ENCODE data around the gene KRTAP5-2. TPM values are rescaled to one million over a fixed set of nuclear protein-coding genes. Genes with fewer than 3 reads are reported as not detected.
A peak's percentile ranks its signal among the peaks of the same experiment; 100 is the strongest.
"Not testable (repeated sequence)": the region's sequence is repeated elsewhere in the genome, so short reads cannot be mapped to it uniquely, and the experiment has no call there.

The KRTAP5-2 gene
- total RNA-seq = not detected

GRCh38 chr11:1597994-1598380 lies at the start of gene KRTAP5-2:
KRTAP5-2 (minus strand) TSS chr11:1598294; CDS start chr11:1598250, 44 bp downstream.
- ChIA-PET CTCF (interaction anchor here (6.9 kb wide), 1 partner anchor 21 kb away, joined by 42 read pairs; no protein-coding TSS in a partner anchor), POLR2A (no interaction called here)
- no peak within 1 kb of the TSS for H3K4me3 Mint-ChIP-seq
- DNase-seq = no peak
- no peak within 1 kb of the TSS for H3K27ac Mint-ChIP-seq
- intact Hi-C loops (cut with micrococcal nuclease) = no loop called here
- H3K27me3 Mint-ChIP-seq = peaks cover 19% of the 10 kb centered on the region
- H3K4me1 Mint-ChIP-seq (ENCODE audit: low read depth) = peaks cover 15% of the 10 kb centered on the region
- H3K9me3 Mint-ChIP-seq = no peaks in the 10 kb centered on the region
- H3K36me3 Mint-ChIP-seq = no peaks in the 10 kb centered on the region

GRCh38 chr11:1646540-1646939 lies 48.4 kb upstream of the KRTAP5-2 start:
- H3K36me3 Mint-ChIP-seq; H3K27me3 Mint-ChIP-seq; H3K27ac Mint-ChIP-seq; POLR2A ChIA-PET; H3K9me3 Mint-ChIP-seq; intact Hi-C loops (cut with micrococcal nuclease); H3K4me1 Mint-ChIP-seq (ENCODE audit: low read depth); DNase-seq; H3K4me3 Mint-ChIP-seq: not testable (repeated sequence)
- CTCF ChIA-PET = interaction anchor here (0.7 to 1.4 kb wide), 4 partner anchors 9 to 151 kb away, joined by 3 to 4 read pairs (median 3); no protein-coding TSS in a partner anchor

- H3K27me3 Mint-ChIP-seq = peaks cover 2% of the 10 kb centered on the region
- CTCF ChIA-PET = interaction anchor here (0.9 to 1.4 kb wide), 3 partner anchors 11 to 49 kb away, joined by 3 to 4 read pairs (median 4); no protein-coding TSS in a partner anchor
- no peak overlapping the region for H3K27ac Mint-ChIP-seq
Measured at GRCh38 chr11:1645357-1645821, 47.3 kb upstream of the KRTAP5-2 start.

GRCh38 chr11:1644601-1645356 lies 46.7 kb upstream of the KRTAP5-2 start:
- Mint-ChIP-seq H3K36me3 (no peaks in the 10 kb centered on the region), H3K27ac (no peak overlapping the region), H3K27me3 (peaks cover 8% of the 10 kb centered on the region), H3K9me3 (no peaks in the 10 kb centered on the region), H3K4me1 (ENCODE audit: low read depth) (no peaks in the 10 kb centered on the region), H3K4me3 (no peak overlapping the region)
- intact Hi-C loops (cut with micrococcal nuclease) = no loop called here
- ChIA-PET POLR2A (no interaction called here), CTCF (interaction anchor here (0.9 kb wide), 1 partner anchor 49 kb away, joined by 4 read pairs; no protein-coding TSS in a partner anchor)
- no peak for DNase-seq

More at GRCh38 chr11:1645357-1645821, 47.3 kb upstream of the KRTAP5-2 start:
- no peaks in the 10 kb centered on the region for H3K9me3 Mint-ChIP-seq
- no peaks in the 10 kb centered on the region for H3K36me3 Mint-ChIP-seq
- POLR2A ChIA-PET = no interaction called here
- no peaks in the 10 kb centered on the region for H3K4me1 Mint-ChIP-seq (ENCODE audit: low read depth)
- H3K4me3 Mint-ChIP-seq = no peak overlapping the region
- DNase-seq = no peak
- intact Hi-C loops (cut with micrococcal nuclease) = no loop called here

GRCh38 chr11:1643146-1643690 lies 45.1 kb upstream of the KRTAP5-2 start:
- Mint-ChIP-seq H3K36me3 (no peaks in the 10 kb centered on the region), H3K9me3 (no peaks in the 10 kb centered on the region), H3K27me3 (peaks cover 10% of the 10 kb centered on the region), H3K4me1 (ENCODE audit: low read depth) (no peaks in the 10 kb centered on the region), H3K27ac (no peak overlapping the region), H3K4me3 (no peak overlapping the region)
- intact Hi-C loops (cut with micrococcal nuclease) = no loop called here
- ChIA-PET CTCF (interaction anchor here (1.8 kb wide), 1 partner anchor 10 kb away, joined by 11 read pairs; no protein-coding TSS in a partner anchor), POLR2A (no interaction called here)
- DNase-seq = no peak

- Mint-ChIP-seq H3K4me1 (ENCODE audit: low read depth) (no peaks in the 10 kb centered on the region), H3K27me3 (peaks cover 10% of the 10 kb centered on the region), H3K9me3 (no peaks in the 10 kb centered on the region), H3K36me3 (no peaks in the 10 kb centered on the region), H3K27ac (no peak overlapping the region), H3K4me3 (no peak overlapping the region)
- POLR2A ChIA-PET = no interaction called here
- CTCF ChIA-PET = interaction anchor here (1.8 kb wide), 1 partner anchor 11 kb away, joined by 11 read pairs; no protein-coding TSS in a partner anchor
- DNase-seq = no peak
- intact Hi-C loops (cut with micrococcal nuclease) = no loop called here
Measured at GRCh38 chr11:1642288-1643145, 44.4 kb upstream of the KRTAP5-2 start.

- no peak for DNase-seq
- Mint-ChIP-seq H3K27ac (no peak overlapping the region), H3K9me3 (no peaks in the 10 kb centered on the region), H3K4me1 (ENCODE audit: low read depth) (no peaks in the 10 kb centered on the region), H3K36me3 (no peaks in the 10 kb centered on the region), H3K4me3 (no peak overlapping the region), H3K27me3 (peaks cover 10% of the 10 kb centered on the region)
- CTCF ChIA-PET = interaction anchor here (0.8 to 4.2 kb wide), 6 partner anchors 10 to 192 kb away, joined by 3 to 16 read pairs (median 6); no protein-coding TSS in a partner anchor
- POLR2A ChIA-PET = no interaction called here
- intact Hi-C loops (cut with micrococcal nuclease) = no loop called here
Measured at GRCh38 chr11:1641096-1641495, 43.0 kb upstream of the KRTAP5-2 start.

GRCh38 chr11:1640076-1640946 lies 42.2 kb upstream of the KRTAP5-2 start:
- DNase-seq = peak; percentile 33
- Mint-ChIP-seq H3K27ac (no peak overlapping the region), H3K36me3 (no peaks in the 10 kb centered on the region), H3K4me1 (ENCODE audit: low read depth) (no peaks in the 10 kb centered on the region), H3K4me3 (no peak overlapping the region), H3K27me3 (peaks cover 10% of the 10 kb centered on the region), H3K9me3 (no peaks in the 10 kb centered on the region)
- CTCF ChIA-PET = interaction anchor here (0.7 to 4.2 kb wide), 11 partner anchors 9 to 510 kb away, joined by 3 to 17 read pairs (median 4); no protein-coding TSS in a partner anchor
- intact Hi-C loops (cut with micrococcal nuclease) = no loop called here
- POLR2A ChIA-PET = no interaction called here

- intact Hi-C loops (cut with micrococcal nuclease) = no loop called here
- CTCF ChIA-PET = interaction anchor here (0.7 to 4.2 kb wide), 10 partner anchors 9 to 512 kb away, joined by 3 to 17 read pairs (median 4); partner anchors contain the start of gene KRTAP5-3
- Mint-ChIP-seq H3K4me3 (no peak overlapping the region), H3K27ac (no peak overlapping the region), H3K9me3 (no peaks in the 10 kb centered on the region), H3K4me1 (ENCODE audit: low read depth) (no peaks in the 10 kb centered on the region), H3K27me3 (peaks cover 10% of the 10 kb centered on the region), H3K36me3 (no peaks in the 10 kb centered on the region)
- POLR2A ChIA-PET = no interaction called here
- no peak for DNase-seq
Measured at GRCh38 chr11:1639666-1640065, 41.6 kb upstream of the KRTAP5-2 start.

GRCh38 chr11:1639102-1639620 lies 41.1 kb upstream of the KRTAP5-2 start:
- ChIA-PET CTCF (interaction anchor here (0.7 to 4.2 kb wide), 10 partner anchors 8 to 513 kb away, joined by 3 to 17 read pairs (median 4); partner anchors contain the start of gene KRTAP5-3), POLR2A (no interaction called here)
- Mint-ChIP-seq H3K9me3 (no peaks in the 10 kb centered on the region), H3K4me1 (ENCODE audit: low read depth) (no peaks in the 10 kb centered on the region), H3K36me3 (no peaks in the 10 kb centered on the region), H3K27ac (no peak overlapping the region), H3K4me3 (no peak overlapping the region), H3K27me3 (peaks cover 10% of the 10 kb centered on the region)
- DNase-seq = no peak
- intact Hi-C loops (cut with micrococcal nuclease) = no loop called here

GRCh38 chr11:1638344-1638743 lies 40.2 kb upstream of the KRTAP5-2 start:
- Mint-ChIP-seq H3K9me3 (no peaks in the 10 kb centered on the region), H3K36me3 (no peaks in the 10 kb centered on the region), H3K27ac (no peak overlapping the region), H3K4me1 (ENCODE audit: low read depth) (no peaks in the 10 kb centered on the region), H3K27me3 (peaks cover 13% of the 10 kb centered on the region), H3K4me3 (no peak overlapping the region)
- DNase-seq = no peak
- intact Hi-C loops (cut with micrococcal nuclease) = no loop called here
- ChIA-PET CTCF (interaction anchor here (1.1 to 4.2 kb wide), 3 partner anchors 9 to 15 kb away, joined by 4 to 17 read pairs (median 16); partner anchors contain the start of gene KRTAP5-5), POLR2A (no interaction called here)
